ENCODE measurements around the gene AGBL1. TPM values are rescaled to one million over a fixed set of nuclear protein-coding genes. Genes with fewer than 3 reads are reported as not detected.

Gene AGBL1
- total RNA-seq, 1 experiment from 2014 or later, result not detected

DNA sequence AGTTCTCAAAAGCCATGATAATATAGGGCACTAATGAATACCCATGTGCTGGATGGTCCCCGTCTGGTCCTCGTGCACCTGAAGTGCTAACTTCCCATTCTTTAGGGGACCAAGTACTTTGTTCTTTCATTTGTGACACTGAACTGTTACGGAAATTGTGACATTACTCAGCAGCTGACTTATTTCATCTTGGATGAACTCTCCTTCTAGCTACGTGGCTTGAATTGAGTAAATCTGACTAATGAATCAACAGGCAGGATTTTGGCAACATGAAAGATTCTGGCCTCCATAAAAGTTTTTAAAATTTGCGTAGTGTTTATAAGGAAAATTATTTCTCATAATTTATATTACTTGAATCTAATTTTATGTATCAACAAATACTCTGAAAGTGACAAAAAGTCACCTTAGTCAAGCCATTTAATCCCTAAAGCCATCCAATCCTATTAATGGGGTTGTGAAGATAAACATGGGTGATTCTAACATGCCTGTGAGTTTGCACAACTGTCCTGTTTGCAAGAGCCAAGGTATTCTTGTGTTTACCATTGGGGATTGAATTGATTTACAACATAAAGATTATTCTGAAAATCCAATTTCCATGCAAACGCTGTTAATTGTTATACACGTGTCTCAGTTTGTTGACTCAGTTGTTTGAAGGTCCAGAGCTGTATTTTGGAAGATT is 119.9 kb downstream of the AGBL1 start:
- Mint-ChIP-seq H3K9me3 (ENCODE audit: unreplicated experiment) (no peaks in the 10 kb centered on the region), H3K27me3 (ENCODE audit: insufficient read depth, unreplicated experiment) (peaks cover 3% of the 10 kb centered on the region), H3K4me3 (ENCODE audit: unreplicated experiment) (no peak overlapping the region), H3K36me3 (ENCODE audit: insufficient read depth, unreplicated experiment) (no peaks in the 10 kb centered on the region), H3K27ac (ENCODE audit: unreplicated experiment) (no peak overlapping the region), H3K4me1 (ENCODE audit: low read depth, unreplicated experiment) (no peaks in the 10 kb centered on the region)
- ChIA-PET CTCF (no interaction called here), POLR2A (no interaction called here)
- intact Hi-C loops (cut with micrococcal nuclease; ENCODE audit: unreplicated experiment), result no loop called here
- Histone ChIP-seq H3K9me3 (no peaks in the 10 kb centered on the region), H3K4me1 (no peaks in the 10 kb centered on the region), H3K27me3 (replicated peaks; ENCODE audit: control insufficient read depth, insufficient read depth, low read length) (no peaks in the 10 kb centered on the region; the same call in 1 of the 2 replicates), H3K4me3 (ENCODE audit: low read depth, low read length) (no peak overlapping the region), H3K36me3 (ENCODE audit: control insufficient read depth, insufficient read depth, low read length) (no peaks in the 10 kb centered on the region)
- BruUV-seq (replicated peaks), result no TSS peak
- DNase-seq, result no peak
- TF ChIP-seq, protein P1, sequence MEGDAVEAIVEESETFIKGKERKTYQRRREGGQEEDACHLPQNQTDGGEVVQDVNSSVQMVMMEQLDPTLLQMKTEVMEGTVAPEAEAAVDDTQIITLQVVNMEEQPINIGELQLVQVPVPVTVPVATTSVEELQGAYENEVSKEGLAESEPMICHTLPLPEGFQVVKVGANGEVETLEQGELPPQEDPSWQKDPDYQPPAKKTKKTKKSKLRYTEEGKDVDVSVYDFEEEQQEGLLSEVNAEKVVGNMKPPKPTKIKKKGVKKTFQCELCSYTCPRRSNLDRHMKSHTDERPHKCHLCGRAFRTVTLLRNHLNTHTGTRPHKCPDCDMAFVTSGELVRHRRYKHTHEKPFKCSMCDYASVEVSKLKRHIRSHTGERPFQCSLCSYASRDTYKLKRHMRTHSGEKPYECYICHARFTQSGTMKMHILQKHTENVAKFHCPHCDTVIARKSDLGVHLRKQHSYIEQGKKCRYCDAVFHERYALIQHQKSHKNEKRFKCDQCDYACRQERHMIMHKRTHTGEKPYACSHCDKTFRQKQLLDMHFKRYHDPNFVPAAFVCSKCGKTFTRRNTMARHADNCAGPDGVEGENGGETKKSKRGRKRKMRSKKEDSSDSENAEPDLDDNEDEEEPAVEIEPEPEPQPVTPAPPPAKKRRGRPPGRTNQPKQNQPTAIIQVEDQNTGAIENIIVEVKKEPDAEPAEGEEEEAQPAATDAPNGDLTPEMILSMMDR (IDR thresholded peaks at IDR 0.05; ENCODE audit: insufficient read depth in 1 of 2, low read depth in 1 of 2, low read length in 1 of 2, severe bottlenecking in 1 of 2, unreplicated experiment in 1 of 2), result no peak

DNA sequence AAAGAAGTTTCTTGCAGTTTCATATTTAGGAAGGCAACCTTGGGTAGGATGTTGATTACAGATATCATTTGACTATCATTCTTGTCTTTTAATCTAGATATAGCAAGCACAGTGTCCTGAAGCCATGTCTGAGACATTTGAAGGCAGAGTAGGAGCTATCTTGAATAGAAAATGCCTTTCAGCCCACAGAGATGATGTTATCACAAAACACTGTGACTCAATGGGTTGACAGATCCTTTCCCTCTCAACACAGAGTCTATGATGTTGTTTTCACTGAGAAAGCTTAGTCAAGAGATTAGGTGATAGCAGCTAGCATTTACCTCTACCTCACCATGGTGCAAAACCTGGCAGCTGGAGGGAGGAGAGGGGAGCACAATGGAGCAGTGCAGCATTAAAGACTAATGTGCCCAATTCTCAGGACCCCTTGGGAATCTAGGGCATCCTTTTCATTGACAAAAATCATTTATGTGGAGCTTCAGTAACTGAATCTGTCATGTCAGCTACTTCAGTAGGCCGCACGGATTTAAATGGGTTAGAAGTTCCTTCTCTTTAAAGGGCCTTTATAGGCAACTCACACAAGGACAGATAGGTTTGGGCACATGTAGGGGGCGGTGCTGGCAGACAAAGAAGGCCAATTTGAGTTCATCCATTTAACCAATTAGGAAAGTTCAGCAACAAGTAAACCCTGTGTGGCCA is 121.8 kb downstream of the AGBL1 start:
- no peaks in the 10 kb centered on the region; the same call in 1 of the 2 replicates for H3K27me3 ChIP-seq (replicated peaks; ENCODE audit: control insufficient read depth, insufficient read depth, low read length)
- CTCF ChIA-PET, result no interaction called here
- POLR2A ChIA-PET, result no interaction called here

DNA sequence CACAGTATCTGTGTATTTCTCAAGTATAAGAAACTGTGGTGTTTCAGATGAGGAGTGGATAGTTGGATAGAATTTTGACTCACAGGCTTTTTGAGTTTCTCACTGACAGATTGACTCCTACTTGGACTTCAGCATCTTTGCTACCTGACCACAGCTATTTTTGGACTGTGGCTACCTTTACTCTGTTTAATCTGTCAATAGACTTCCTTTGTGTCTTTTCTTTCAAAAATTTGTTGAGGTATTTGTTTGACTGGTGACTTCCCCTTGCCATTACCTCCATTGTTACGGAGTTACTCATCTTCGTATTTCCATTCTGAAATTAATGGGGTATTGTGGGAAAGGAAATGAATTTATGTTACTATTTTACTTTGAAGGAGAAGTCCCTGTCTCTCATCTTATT is 123.8 kb downstream of the AGBL1 start:
- POLR2A ChIA-PET, result no interaction called here
- Mint-ChIP-seq H3K27ac (ENCODE audit: unreplicated experiment) (no peak overlapping the region), H3K4me1 (ENCODE audit: low read depth, unreplicated experiment) (no peaks in the 10 kb centered on the region), H3K4me3 (ENCODE audit: unreplicated experiment) (no peak overlapping the region), H3K9me3 (ENCODE audit: unreplicated experiment) (no peaks in the 10 kb centered on the region), H3K27me3 (ENCODE audit: insufficient read depth, unreplicated experiment) (peaks cover 3% of the 10 kb centered on the region), H3K36me3 (ENCODE audit: insufficient read depth, unreplicated experiment) (no peaks in the 10 kb centered on the region)
- Histone ChIP-seq H3K9me3 (no peaks in the 10 kb centered on the region), H3K36me3 (ENCODE audit: control insufficient read depth, insufficient read depth, low read length) (no peaks in the 10 kb centered on the region), H3K27me3 (replicated peaks; ENCODE audit: control insufficient read depth, insufficient read depth, low read length) (no peaks in the 10 kb centered on the region; the same call in 1 of the 2 replicates), H3K4me3 (ENCODE audit: low read depth, low read length) (no peak overlapping the region), H3K4me1 (no peaks in the 10 kb centered on the region)
- CTCF ChIA-PET, result no interaction called here
- intact Hi-C loops (cut with micrococcal nuclease; ENCODE audit: unreplicated experiment), result no loop called here
- no TSS peak for BruUV-seq (replicated peaks)
- DNase-seq, result no peak
- TF ChIP-seq, protein P1 (IDR thresholded peaks at IDR 0.05; ENCODE audit: insufficient read depth in 1 of 2, low read depth in 1 of 2, low read length in 1 of 2, severe bottlenecking in 1 of 2, unreplicated experiment in 1 of 2), result no peak

More for the DNA sequence above, 121.8 kb downstream of the AGBL1 start:
- TF ChIP-seq, protein P1 (IDR thresholded peaks at IDR 0.05; ENCODE audit: insufficient read depth in 1 of 2, low read depth in 1 of 2, low read length in 1 of 2, severe bottlenecking in 1 of 2, unreplicated experiment in 1 of 2), result no peak
- H3K27me3 Mint-ChIP-seq (ENCODE audit: insufficient read depth, unreplicated experiment), result peaks cover 3% of the 10 kb centered on the region
- intact Hi-C loops (cut with micrococcal nuclease; ENCODE audit: unreplicated experiment), result no loop called here
- Histone ChIP-seq H3K4me3 (ENCODE audit: low read depth, low read length) (no peak overlapping the region), H3K4me1 (no peaks in the 10 kb centered on the region), H3K9me3 (no peaks in the 10 kb centered on the region), H3K36me3 (ENCODE audit: control insufficient read depth, insufficient read depth, low read length) (no peaks in the 10 kb centered on the region)
- no peaks in the 10 kb centered on the region for H3K4me1 Mint-ChIP-seq (ENCODE audit: low read depth, unreplicated experiment)
- H3K36me3 Mint-ChIP-seq (ENCODE audit: insufficient read depth, unreplicated experiment), result no peaks in the 10 kb centered on the region
- BruUV-seq (replicated peaks), result no TSS peak
- DNase-seq, result no peak
- H3K27ac Mint-ChIP-seq (ENCODE audit: unreplicated experiment), result no peak overlapping the region
- no peaks in the 10 kb centered on the region for H3K9me3 Mint-ChIP-seq (ENCODE audit: unreplicated experiment)
- no peak overlapping the region for H3K4me3 Mint-ChIP-seq (ENCODE audit: unreplicated experiment)
